SU-DHL-6 (cell line): ENCODE measurements around the gene TSACC.

ENCODE experiments used
- H2AFZ ChIP-seq: fragments of 200-600 bp; sonication (generic); 2 replicates; pipeline ENCODE4 v1.6.1; 2014; ENCODE audit warnings: low read depth, mild to moderate bottlenecking, moderate library complexity, mixed read lengths, antibody characterized with exemption, low read length; ENCODE audit not compliant: severe bottlenecking
- H3F3A ChIP-seq: fragments of 200-600 bp; shearing (Covaris generic); 2 replicates; pipeline ENCODE4 v1.6.0; 2016; ENCODE audit warnings: antibody characterized with exemption, mild to moderate bottlenecking; ENCODE audit not compliant: insufficient read depth
- H3K27ac ChIP-seq: fragments of 200-600 bp; sonication (generic); 2 replicates; pipeline ENCODE4 v1.5.1; 2016; ENCODE audit warnings: low read depth, mild to moderate bottlenecking, low read length, moderate library complexity, mixed read lengths
- H3K27me3 ChIP-seq: fragments of 200-600 bp; sonication (generic), shearing (Covaris generic); 2 replicates; pipeline ENCODE4 v1.6.0; 2014; ENCODE audit warnings: mild to moderate bottlenecking, low read length
- H3K36me3 ChIP-seq: fragments of 200-600 bp; sonication (generic); 2 replicates; pipeline ENCODE4 v1.6.1; 2014; ENCODE audit warnings: mild to moderate bottlenecking, low read length, mixed read lengths
- H3K4me2 ChIP-seq: fragments of 300-600, 200-600 bp; shearing (Covaris generic), sonication (generic); 2 replicates; pipeline ENCODE4 v1.6.0; 2014; ENCODE audit warnings: low read length, low read depth, mild to moderate bottlenecking; ENCODE audit not compliant: poor library complexity, severe bottlenecking
- H3K4me3 ChIP-seq: fragments of 200-600 bp; sonication (generic); 2 replicates; pipeline ENCODE4 v1.5.1; 2014; ENCODE audit warnings: antibody characterized with exemption, low read length, mild to moderate bottlenecking, mixed read lengths; ENCODE audit not compliant: insufficient read depth, poor library complexity, severe bottlenecking
- H3K79me2 ChIP-seq: fragments of 200-600 bp; sonication (generic); 2 replicates; pipeline ENCODE4 v1.6.1; 2014; ENCODE audit warnings: mild to moderate bottlenecking, low read length, moderate library complexity; ENCODE audit not compliant: insufficient read depth
- H3K9ac ChIP-seq: fragments of 200-600 bp; sonication (generic); 2 replicates; pipeline ENCODE4 v1.7.0; 2014; ENCODE audit warnings: mild to moderate bottlenecking, low read length
- H3K9me2 ChIP-seq: fragments of 200-600 bp; sonication (generic); replicated peaks from 2 replicates; pipeline ENCODE4 v1.6.1; 2014; ENCODE audit warnings: low read length; ENCODE audit not compliant: insufficient read depth
- H3K9me3 ChIP-seq: fragments of 200-600 bp; sonication (generic); 2 replicates; pipeline ENCODE4 v1.6.1; 2014; ENCODE audit warnings: low read length, mixed read lengths; ENCODE audit not compliant: insufficient read depth
- H4K20me1 ChIP-seq: fragments of 200-600 bp; sonication (generic); 2 replicates; pipeline ENCODE4 v1.6.1; 2014; ENCODE audit warnings: low read depth, mild to moderate bottlenecking, antibody characterized with exemption, low read length, moderate library complexity, mixed read lengths
- EZH2phosphoT487 ChIP-seq: fragments of 200-600 bp; sonication (generic), shearing (Covaris generic); conservative IDR thresholded peaks from 2 replicates; pipeline ENCODE4 v1.6.1; 2018; ENCODE audit warnings: mild to moderate bottlenecking, antibody characterized with exemption, low read length, moderate library complexity, mixed read lengths
- TF ChIP-seq, protein P1 (sequence below): fragments of 200-600 bp; sonication (generic); IDR thresholded peaks from one replicate; pipeline ENCODE4 v1.5.1; 2017; ENCODE audit warnings: antibody characterized with exemption, mild to moderate bottlenecking, low read length, moderate library complexity; ENCODE audit not compliant: insufficient read depth, poor library complexity, severe bottlenecking

TSACC gene

DNA sequence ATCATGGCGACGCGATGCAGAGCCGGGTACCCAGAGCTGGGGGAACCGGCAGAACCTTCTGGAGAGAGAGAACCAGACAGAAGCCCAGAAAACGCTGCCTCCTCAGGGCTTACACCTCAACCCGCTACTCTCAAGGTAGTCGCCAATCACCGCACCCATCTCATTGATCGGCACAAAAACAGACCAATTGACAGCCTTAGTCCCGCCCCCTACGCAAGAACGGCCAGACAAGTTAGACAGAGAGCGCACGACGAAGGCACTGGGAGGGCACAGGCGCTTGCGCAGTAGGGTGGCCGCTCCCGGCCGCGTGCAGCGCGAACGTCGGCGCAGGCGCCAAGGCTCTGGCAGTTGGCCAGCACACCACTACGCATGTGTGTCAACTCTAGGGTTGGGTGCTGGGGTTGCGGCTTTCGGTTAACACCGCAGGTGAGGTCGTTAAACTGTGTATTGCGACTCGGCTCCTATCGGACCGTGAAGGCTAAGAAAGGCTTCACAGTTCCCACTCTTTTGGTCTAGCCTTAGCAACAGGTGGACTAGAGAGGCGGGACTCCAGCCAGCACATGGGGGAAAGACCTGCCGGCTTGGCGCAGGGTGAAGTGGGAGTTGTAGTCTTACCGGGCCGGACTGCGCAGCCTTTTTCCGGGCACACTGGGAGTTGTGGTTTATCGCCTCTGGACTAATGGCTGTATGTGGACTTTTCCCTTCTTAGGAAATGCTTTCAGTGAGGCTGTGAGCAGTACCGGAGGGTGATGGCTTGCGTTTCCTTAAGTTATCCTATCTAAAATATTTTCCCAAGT lies at the start of gene TSACC, which contains the start of gene CCT3:
TSS of gene TSACC (plus strand) at position 347 of the 797 bp plus-strand sequence. CDS start 1,232 bp downstream, outside the sequence.
TSS of gene CCT3 (minus strand) at position 113 of the 797 bp plus-strand sequence. CDS start at position 5, 108 bp downstream.
- Histone ChIP-seq H4K20me1 (peaks cover 16% of the 10 kb centered on the region; the same call in 1 of the 2 replicates), H3K79me2 (peaks cover 45% of the 10 kb centered on the region), H3K9me2 (no peaks in the 10 kb centered on the region), H3K4me3 (peak within 1 kb of the TSS; percentile 90), H3K9me3 (no peaks in the 10 kb centered on the region), H2AFZ (peak within 1 kb of the TSS; percentile 46), H3K36me3 (peaks cover 19% of the 10 kb centered on the region), H3K27me3 (no peaks in the 10 kb centered on the region), H3K4me2 (peak within 1 kb of the TSS; percentile 82), H3F3A (peaks cover 10% of the 10 kb centered on the region; the same call in 1 of the 2 replicates), H3K27ac (peak within 1 kb of the TSS; percentile 93), H3K9ac (peak within 1 kb of the TSS; percentile 77)
- TF ChIP-seq, protein P1, sequence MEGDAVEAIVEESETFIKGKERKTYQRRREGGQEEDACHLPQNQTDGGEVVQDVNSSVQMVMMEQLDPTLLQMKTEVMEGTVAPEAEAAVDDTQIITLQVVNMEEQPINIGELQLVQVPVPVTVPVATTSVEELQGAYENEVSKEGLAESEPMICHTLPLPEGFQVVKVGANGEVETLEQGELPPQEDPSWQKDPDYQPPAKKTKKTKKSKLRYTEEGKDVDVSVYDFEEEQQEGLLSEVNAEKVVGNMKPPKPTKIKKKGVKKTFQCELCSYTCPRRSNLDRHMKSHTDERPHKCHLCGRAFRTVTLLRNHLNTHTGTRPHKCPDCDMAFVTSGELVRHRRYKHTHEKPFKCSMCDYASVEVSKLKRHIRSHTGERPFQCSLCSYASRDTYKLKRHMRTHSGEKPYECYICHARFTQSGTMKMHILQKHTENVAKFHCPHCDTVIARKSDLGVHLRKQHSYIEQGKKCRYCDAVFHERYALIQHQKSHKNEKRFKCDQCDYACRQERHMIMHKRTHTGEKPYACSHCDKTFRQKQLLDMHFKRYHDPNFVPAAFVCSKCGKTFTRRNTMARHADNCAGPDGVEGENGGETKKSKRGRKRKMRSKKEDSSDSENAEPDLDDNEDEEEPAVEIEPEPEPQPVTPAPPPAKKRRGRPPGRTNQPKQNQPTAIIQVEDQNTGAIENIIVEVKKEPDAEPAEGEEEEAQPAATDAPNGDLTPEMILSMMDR: no peak
- no peak for TF ChIP-seq EZH2phosphoT487

DNA sequence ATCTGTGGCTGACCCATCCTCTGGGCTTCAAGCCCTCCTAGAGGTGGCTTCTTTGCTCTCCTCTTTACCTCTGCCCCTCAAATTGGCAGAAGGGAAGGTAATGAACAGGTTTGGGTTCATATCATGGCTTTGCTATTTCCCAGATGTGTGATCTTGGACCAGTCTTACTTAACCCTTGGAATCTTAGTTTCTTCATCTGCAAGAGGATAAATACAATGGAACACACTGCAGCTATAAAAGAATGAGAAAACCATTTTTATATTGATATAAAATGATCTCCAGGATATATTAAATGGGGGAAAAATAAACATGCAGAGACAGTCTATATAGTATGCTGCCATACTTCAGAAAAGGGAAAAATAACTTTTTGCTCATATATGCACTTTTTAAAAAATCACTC lies 48.5 kb upstream of the TSACC start:
- Histone ChIP-seq H3K4me3 (no peak overlapping the region), H3K4me2 (no peak overlapping the region), H4K20me1 (no peaks in the 10 kb centered on the region), H3K9me2 (no peaks in the 10 kb centered on the region), H3K36me3 (peaks cover 4% of the 10 kb centered on the region; the same call in 1 of the 2 replicates), H3K27me3 (no peaks in the 10 kb centered on the region), H3F3A (0 out of 2 replicates have a peak, but pooled peaks cover 5% of the 10 kb centered on the region), H3K27ac (no peak overlapping the region), H3K9me3 (no peaks in the 10 kb centered on the region), H2AFZ (no peak overlapping the region), H3K79me2 (no peaks in the 10 kb centered on the region), H3K9ac (no peak overlapping the region)
- TF ChIP-seq, protein P1: no peak
- TF ChIP-seq EZH2phosphoT487: no peak

DNA sequence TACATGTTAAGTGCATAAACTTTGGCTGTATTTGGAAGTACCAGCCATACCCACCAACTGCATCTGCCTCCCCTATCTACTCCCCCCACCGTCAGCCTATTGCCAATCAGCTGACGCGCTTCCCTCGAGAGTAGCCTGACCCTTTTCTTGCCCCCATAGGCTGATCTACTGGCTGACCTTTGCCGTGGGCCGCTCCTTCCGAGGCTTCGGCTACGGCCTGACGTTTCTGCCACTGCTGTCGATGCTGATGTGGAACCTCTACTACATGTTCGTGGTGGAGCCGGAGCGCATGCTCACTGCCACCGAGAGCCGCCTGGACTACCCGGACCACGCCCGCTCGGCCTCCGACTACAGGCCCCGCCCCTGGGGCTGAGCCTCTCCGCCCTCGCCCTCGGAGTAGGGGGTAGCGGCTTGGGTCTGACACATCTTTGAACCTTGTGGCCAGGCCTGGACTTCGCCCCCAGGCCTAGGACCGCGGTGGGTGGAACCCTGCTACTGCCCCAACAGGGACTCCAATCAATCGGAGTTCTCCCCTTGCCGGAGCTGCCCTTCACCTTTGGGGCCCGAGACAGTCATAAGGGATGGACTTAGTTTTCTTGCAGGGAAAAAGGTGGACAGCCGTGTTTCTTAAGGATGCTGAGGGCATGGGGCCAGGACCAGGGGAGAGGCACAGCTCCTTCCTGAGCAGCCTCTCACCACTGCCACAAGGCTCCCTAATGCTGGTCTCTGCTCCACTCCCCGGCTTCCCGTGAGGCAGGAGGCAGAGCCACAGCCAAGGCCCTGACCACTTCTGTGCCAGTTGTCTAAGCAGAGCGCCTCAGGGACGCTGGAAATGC lies 46.9 kb upstream of the TSACC start:
- H3K27ac ChIP-seq: no peak overlapping the region
- peak overlapping the region; percentile 35; the same call in 1 of the 2 replicates for H3K9ac ChIP-seq
- peak overlapping the region; percentile 41 for H3K4me3 ChIP-seq
- H2AFZ ChIP-seq: no peak overlapping the region
- no peaks in the 10 kb centered on the region for H3K9me2 ChIP-seq
- H3K9me3 ChIP-seq: no peaks in the 10 kb centered on the region
- no peaks in the 10 kb centered on the region for H3K79me2 ChIP-seq
- peak overlapping the region; percentile 47 for H3K4me2 ChIP-seq
- no peaks in the 10 kb centered on the region for H4K20me1 ChIP-seq
- 0 out of 2 replicates have a peak, but pooled peaks cover 5% of the 10 kb centered on the region for H3F3A ChIP-seq
- no peaks in the 10 kb centered on the region for H3K27me3 ChIP-seq
- peaks cover 4% of the 10 kb centered on the region; the same call in 1 of the 2 replicates for H3K36me3 ChIP-seq
- TF ChIP-seq EZH2phosphoT487: no peak
- TF ChIP-seq, protein P1: no peak
